Kasumi-1 (cell line): ENCODE data around the gene USP12.
"Not testable (repeated sequence)": the region's sequence is repeated elsewhere in the genome, so short reads cannot be mapped to it uniquely, and the experiment has no call there.

ENCODE experiments used
- DNase-seq, 2 experiments: peaks; one replicate each; lab custom pipeline; 2025; lab: John Stamatoyannopoulos, UW

Gene USP12

GRCh38 chr13:27079421-27079958 lies 92.1 kb downstream of the USP12 start:
- DNase-seq = peak in 1 of 2 experiments; percentile 0

- DNase-seq = no peak
Observed at GRCh38 chr13:27077451-27077850, 94.2 kb downstream of the USP12 start.

- no peak for DNase-seq
Observed at GRCh38 chr13:27076421-27076820, 95.2 kb downstream of the USP12 start.

GRCh38 chr13:27073186-27073585 lies 98.4 kb downstream of the USP12 start:
- DNase-seq = no peak

GRCh38 chr13:27066123-27066522 lies 105.5 kb downstream of the USP12 start:
- DNase-seq = not testable (repeated sequence)

- DNase-seq = no peak
Observed at GRCh38 chr13:27065582-27065981, 106.0 kb downstream of the USP12 start.

GRCh38 chr13:27064252-27064995 lies 107.2 kb downstream of the USP12 start:
- no peak for DNase-seq

- DNase-seq = no peak
Observed at GRCh38 chr13:27057817-27058216, 113.8 kb downstream of the USP12 start.

- no peak for DNase-seq
Observed at GRCh38 chr13:27055526-27055925, 116.1 kb downstream of the USP12 start.

GRCh38 chr13:27054760-27055159 lies 116.9 kb downstream of the USP12 start:
- no peak for DNase-seq

GRCh38 chr13:27053902-27054595 lies 117.6 kb downstream of the USP12 start:
- DNase-seq = no peak

GRCh38 chr13:27053210-27053884 lies 118.3 kb downstream of the USP12 start:
- DNase-seq = no peak

GRCh38 chr13:27052551-27053208 lies 118.9 kb downstream of the USP12 start:
- DNase-seq = no peak

- no peak for DNase-seq
Observed at GRCh38 chr13:27047081-27047480, 124.5 kb downstream of the USP12 start.

- DNase-seq = peak in 1 of 2 experiments; percentile 3
Observed at GRCh38 chr13:27044837-27045570, 126.6 kb downstream of the USP12 start.

- peak in 1 of 2 experiments; percentile 13 for DNase-seq
Observed at GRCh38 chr13:27043013-27043412, 128.6 kb downstream of the USP12 start.

- DNase-seq = no peak
Observed at GRCh38 chr13:27041341-27041740, 130.3 kb downstream of the USP12 start.

GRCh38 chr13:27040826-27041108 lies 130.8 kb downstream of the USP12 start:
- DNase-seq = no peak

- no peak for DNase-seq
Observed at GRCh38 chr13:27039171-27039701, 132.4 kb downstream of the USP12 start.

GRCh38 chr13:27038323-27038722 lies 133.3 kb downstream of the USP12 start:
- no peak for DNase-seq

GRCh38 chr13:27037571-27037970 lies 134.0 kb downstream of the USP12 start:
- DNase-seq = no peak
